COLO829 (cell line): Measurements from ENCODE around the gene IGSF3.
"Not testable (repeated sequence)": the region's sequence is repeated elsewhere in the genome, so short reads cannot be mapped to it uniquely, and the experiment has no call there.

Experiments
- DNase-seq: peaks from one replicate; pipeline ENCODE4 v3.0.0; 2012; ENCODE audit warnings: low spot score

Gene IGSF3

DNA sequence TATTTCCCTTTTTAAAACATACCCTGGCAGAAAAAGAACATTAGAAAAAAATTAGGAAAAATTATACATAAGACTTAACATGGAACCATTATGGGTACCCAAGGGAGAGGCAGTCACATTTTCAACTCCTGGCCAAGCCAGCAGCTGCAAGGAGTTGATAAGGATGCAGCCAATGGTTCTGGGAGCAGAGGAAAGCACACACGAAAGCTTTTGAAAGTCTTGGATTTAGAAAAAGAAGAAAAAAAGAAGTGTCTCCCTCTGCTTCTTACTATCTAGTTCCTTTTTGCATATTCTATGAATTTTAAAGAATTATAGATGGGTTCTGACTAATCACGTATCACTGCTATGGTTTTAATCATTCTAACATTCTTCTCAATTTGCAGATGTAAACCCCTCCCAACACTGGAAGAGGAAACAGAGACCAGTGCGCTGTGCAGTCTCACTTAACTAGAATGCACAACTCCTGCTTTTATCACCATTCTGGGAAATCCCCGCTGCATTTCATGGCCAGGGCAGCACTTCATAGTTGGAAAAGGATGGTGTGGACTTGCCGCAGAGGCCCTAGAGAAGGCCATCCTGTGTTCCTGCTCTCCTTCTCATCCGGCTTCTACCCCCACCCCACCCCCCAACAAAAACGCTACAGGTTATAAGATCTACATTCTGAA, 94.0 kb downstream of the IGSF3 start:
- no peak for DNase-seq

GRCh38 chr1:116572771-116573430, 94.6 kb downstream of the IGSF3 start:
- DNase-seq = no peak

DNA sequence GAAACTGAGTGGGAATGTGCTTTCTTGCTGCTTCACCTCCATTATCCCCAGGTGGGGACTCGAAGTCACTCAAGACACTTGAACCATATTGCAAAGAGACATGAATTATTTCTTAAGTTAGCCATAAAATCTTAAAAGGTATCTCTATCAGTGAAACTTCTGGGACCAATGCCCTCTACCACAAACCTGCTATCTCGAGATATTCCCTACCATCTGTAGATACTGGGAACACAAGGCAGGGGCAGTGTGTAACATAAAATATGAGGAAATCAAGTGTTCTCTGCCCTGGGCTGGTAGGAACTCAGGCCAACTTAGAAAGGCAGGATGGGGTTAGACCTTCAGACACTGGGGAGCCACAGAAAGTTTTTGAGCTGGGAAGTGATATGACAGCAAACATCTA, 95.4 kb downstream of the IGSF3 start:
- DNase-seq = no peak

- no peak for DNase-seq
Observed at GRCh38 chr1:116571215-116571919, 96.2 kb downstream of the IGSF3 start.

GRCh38 chr1:116570358-116571214, 96.9 kb downstream of the IGSF3 start, which contains the start of gene CD58:
TSS of gene CD58 (minus strand) at chr1:116571026. CDS start at chr1:116570972, 54 bp downstream.
- DNase-seq = peak; percentile 67

DNA sequence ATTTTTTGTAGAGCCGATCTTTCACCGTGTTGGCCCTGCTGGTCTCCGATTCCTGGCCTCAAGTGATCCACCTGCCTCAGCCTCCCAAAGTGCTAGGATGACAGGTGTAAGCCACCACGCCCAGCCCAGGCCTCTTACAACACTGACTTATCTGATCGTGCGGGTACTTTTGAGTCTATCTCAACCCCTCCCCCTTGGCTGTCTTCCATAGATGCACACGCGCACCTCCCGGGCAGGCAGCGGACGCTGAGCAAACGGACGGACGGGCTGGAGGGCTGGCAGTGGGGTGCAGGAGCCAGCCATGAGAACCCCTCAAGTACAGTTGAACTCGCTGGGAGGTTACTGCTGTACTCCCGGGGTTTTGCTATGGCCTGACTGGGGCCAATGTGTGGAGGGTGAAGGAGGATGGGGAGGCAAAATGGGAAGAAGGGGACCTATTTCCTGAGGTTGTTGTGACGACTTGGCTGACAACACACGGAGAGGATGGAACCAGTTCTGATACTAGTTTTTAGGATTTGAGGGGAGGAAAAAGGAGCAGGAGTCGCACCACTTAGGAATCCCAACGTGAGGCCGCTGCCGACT, 97.7 kb downstream of the IGSF3 start:
- DNase-seq = no peak

- DNase-seq = no peak
Observed at GRCh38 chr1:116569381-116569670, 98.2 kb downstream of the IGSF3 start.

DNA sequence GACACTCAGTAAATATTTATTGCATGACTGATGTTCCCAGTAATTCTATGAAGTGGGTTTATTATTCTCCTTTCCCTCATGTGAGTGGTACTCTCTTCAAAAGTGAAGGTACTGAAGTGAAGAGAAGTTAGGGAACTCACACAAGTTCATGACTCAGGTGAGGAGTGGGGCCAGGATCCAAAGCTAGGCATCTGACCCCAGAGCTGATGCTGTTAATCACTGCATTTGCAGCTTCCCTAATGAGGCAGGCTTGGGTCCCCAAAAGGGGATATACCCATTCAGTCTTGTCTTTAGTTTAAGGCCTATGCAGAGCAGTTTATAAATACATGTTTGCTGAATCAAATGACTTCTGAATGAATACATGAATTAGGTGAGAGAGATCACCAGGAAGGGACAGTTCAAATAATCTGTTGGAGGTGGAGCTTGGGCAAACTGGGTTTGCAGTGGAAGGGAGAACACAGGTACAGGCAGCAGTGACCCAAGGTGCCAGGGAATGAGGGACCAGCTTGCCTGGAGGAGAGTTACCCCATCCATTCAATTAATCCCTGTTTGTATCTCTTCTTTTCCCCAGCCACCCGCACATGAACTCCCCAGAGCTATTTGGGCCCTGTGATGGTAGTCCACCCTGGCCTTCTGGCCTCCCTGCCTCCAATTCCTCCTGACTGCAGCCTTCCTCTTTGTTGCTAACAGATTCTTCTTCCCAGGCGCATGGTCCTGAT, 98.7 kb downstream of the IGSF3 start:
- DNase-seq = no peak

DNA sequence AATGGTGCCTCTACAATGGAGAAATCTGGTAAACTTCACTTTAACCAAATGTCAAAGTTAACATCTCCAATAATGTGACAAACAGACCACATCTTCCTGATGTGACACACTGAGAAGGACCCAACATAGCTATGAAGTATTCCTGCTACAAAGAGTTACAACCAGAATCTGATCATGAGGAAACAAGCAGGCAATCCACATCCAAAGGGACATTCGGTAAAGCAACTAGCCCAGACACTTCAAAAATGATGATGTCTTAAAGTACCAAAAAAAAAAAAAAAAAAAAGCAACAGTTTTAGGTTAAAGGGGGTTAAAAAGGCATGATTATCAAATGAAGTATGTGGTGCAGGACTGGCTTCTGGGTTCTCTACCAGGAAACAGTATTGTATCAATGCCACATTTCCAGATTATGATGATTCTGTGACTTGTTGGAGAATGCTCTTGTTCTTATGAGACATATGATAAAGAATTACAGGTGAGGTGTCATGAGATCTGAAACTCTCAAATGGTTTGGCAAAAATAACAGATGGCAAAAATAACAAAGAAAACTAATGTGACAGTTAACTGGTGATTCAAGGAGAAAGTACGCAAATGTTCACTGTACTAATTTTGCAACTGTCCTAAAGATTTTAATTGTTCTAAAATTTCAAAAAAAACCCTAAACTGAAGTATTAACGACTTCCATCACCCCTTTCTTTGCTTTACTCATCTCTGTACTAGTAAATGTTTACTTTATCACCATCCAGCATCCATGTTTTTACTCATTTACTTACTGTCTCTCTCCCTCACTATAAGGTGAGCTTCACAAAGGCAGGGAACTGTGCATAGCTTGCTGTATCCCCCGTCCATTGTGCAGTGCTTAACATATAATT, 99.5 kb downstream of the IGSF3 start:
- DNase-seq = no peak

GRCh38 chr1:116565222-116565621, 102.3 kb downstream of the IGSF3 start:
- no peak for DNase-seq

DNA sequence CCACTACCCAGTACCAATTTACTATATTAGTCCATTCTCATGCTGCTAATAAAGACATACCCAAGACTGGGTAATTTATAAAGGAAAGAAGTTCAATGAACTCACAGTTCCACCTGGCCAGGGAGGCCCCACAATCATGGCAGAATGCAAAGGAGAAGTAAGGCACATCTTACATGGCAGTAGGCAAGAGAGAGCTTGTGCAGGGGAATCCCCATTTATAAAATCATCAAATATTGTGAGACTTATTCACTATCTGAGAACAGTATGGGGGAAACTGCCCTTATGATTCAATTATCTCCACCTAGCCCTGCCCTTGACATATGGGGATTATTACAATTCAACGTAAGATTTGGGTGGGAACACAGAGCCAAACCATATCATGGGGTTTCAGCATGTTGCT, 103.1 kb downstream of the IGSF3 start:
- DNase-seq = no peak

DNA sequence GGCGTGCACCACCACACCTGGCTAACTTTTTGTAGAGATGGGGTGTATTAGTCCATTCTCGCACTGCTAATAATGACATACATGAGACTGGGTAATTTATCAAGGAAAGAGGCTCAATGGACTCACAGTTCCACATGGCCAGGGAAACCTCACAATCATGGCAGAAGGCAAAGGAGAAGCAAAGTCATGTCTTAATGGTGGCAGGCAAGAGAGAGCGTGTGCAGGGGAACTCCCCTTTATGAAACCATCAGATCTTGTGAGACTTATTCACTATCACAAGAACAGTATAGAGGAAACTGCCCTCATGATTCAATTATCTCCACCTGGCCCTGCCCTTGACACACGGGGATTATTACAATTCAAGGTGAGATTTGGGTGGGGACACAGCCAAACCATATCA, 105.1 kb downstream of the IGSF3 start:
- DNase-seq = not testable (repeated sequence)

DNA sequence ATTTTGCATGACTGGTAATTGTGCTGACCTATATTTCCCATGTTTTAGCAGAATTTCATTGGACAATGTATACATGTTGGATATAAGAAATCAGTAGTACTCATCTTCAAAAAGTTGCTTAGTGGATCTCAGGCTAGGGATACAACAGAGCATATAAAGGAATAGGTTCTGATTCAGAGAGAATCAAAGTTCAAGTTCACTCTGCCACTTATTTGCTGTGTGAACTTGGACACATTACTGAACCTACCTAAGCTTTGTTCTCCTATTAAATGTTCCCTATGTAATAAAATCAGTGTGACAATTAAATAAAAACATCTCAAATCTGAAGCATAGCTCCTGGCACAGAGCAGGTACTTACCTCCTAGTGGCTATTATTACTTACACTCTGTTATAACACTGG, 106.0 kb downstream of the IGSF3 start:
- DNase-seq = no peak

DNA sequence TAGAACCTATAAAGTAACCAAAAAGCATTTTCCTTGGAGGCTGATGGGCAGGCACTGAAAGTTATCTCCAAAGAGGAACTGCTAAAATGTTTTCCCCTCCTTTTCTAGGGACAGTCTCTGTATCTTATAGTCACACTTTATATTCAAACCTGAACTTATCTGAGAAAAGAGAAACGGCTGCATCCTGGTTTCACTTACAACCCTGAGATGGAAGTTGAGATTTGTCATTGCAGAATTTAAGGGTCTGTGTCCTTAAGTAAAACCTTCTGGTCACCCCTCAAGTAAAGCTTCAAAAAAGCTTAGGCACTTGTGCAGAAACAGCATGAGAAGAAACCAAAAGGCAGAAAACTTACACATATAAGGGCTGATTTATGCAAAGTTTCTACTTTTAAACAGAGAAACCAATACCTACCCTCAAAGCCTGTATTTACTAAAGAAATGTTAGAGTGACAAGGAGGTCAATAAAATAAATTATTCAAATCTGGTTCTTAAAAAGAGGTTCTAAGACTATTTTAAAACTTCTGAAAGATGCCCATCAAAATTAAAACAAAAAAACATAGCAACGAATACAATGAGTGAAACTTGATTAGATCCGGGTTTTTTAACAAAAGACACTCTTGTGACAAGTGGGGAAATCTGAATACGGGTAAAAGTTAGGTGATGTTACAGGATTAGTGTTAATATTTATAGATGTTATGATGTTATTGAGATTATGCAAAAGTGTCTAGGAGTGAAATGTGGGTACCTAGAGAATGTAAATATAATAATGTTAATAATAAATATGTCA, 106.6 kb downstream of the IGSF3 start:
- no peak for DNase-seq

DNA sequence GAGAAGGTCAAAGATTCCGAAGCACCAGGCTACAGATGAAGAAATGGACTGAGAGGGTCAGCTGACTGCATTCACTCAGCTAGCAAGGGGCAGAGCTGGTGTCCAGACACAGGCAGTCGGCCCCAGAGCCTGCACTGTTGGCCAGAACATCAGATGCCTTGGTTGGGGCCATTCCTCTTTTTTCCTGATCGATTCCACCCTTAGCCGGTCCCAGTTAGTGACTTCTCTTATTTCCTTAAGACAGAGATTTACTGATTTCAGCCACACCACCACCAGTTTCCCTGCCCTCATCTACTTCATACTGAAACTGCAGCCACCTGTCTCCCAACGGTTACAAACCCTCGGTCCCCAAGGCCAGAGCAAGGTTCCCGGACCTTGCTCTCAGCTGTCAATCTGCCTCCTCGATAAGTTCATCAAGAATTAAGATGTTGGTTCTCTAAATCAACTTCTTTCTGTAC, 108.2 kb downstream of the IGSF3 start:
- no peak for DNase-seq

DNA sequence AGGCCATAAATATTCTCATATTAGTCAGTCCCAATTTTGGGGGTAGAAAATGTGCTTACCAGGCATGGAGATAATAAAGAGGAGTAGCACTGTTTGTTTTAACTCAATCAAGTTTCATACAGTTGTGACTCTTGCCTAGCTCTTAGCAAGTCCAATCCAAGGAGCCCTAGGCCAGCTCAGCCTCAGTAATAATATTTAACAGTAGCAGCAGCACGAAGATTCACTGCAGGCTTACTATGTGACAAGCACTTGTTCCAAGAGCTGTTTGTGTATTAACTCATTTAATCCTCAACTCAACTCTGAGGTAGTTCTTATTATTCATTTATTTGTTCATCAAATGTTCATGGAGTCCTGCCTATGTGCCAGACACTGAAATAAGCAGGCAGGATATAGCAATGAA, 109.0 kb downstream of the IGSF3 start:
- no peak for DNase-seq

- DNase-seq = no peak
Observed at GRCh38 chr1:116558140-116558549, 109.4 kb downstream of the IGSF3 start.

- no peak for DNase-seq
Observed at GRCh38 chr1:116557323-116557878, 110.1 kb downstream of the IGSF3 start.
